ENCODE results near the gene TNNI3.
"Not testable (repeated sequence)": the region's sequence is repeated elsewhere in the genome, so short reads cannot be mapped to it uniquely, and the experiment has no call there.

The TNNI3 gene

GRCh38 chr19:55158848-55159749 lies 1.6 kb upstream of the TNNI3 start:
- no peak overlapping the region for H2BK12ac ChIP-seq (ENCODE audit: low read length)
- no peak overlapping the region for H3K4me3 ChIP-seq (ENCODE audit: low read depth, low read length)
- H2BK120ac ChIP-seq (ENCODE audit: insufficient read depth, low read length, poor library complexity): no peak overlapping the region
- no peak overlapping the region for H3K27ac ChIP-seq (ENCODE audit: low read depth, low read length)
- H2BK5ac ChIP-seq (ENCODE audit: low read depth, low read length, poor library complexity): no peak overlapping the region
- H2AK5ac ChIP-seq (ENCODE audit: low read length): no peak overlapping the region
- no peak overlapping the region for H3K23ac ChIP-seq (ENCODE audit: low read length)
- no peak overlapping the region for H4K8ac ChIP-seq (ENCODE audit: low read depth, low read length)
- no CpG with 5 or more reads among the region's 18 CpGs for WGBS (ENCODE audit: extremely low coverage, insufficient coverage, insufficient read length)
- no peak overlapping the region for H2AFZ ChIP-seq (ENCODE audit: insufficient read depth, low read length, poor library complexity)
- no peak overlapping the region for H3K4ac ChIP-seq (ENCODE audit: low read depth, low read length)
- peaks cover 11% of the 10 kb centered on the region for H3K9me3 ChIP-seq (ENCODE audit: insufficient read depth, low read depth, low read length)
- H3K18ac ChIP-seq (ENCODE audit: low read length): no peak overlapping the region
- no peaks in the 10 kb centered on the region for H3K79me1 ChIP-seq (ENCODE audit: low read length)
- H4K12ac ChIP-seq (ENCODE audit: low read depth, low read length): no peak overlapping the region
- H3K14ac ChIP-seq (ENCODE audit: low read length): no peak overlapping the region
- no peak for DNase-seq
- H3K4me1 ChIP-seq (ENCODE audit: control insufficient read depth in 1 of 2, insufficient read depth in 2 of 2, low read length in 2 of 2): no peaks in the 10 kb centered on the region
- no peaks in the 10 kb centered on the region for H3K36me3 ChIP-seq (ENCODE audit: control insufficient read depth in 1 of 2, insufficient read depth in 2 of 2, low read length in 2 of 2)
- H3K27me3 ChIP-seq (ENCODE audit: insufficient read depth, low read length): peaks cover 22% of the 10 kb centered on the region
- H3K4me2 ChIP-seq (ENCODE audit: low read length): no peak overlapping the region
- H3K79me2 ChIP-seq (ENCODE audit: control insufficient read depth, insufficient read depth, low read length, poor library complexity): no peaks in the 10 kb centered on the region
- no peak overlapping the region for H3K9ac ChIP-seq (ENCODE audit: low read length)
- H4K91ac ChIP-seq (ENCODE audit: low read depth, low read length): no peak overlapping the region

- Histone ChIP-seq H4K91ac (ENCODE audit: low read depth, low read length) (no peak overlapping the region), H3K18ac (ENCODE audit: low read length) (no peak overlapping the region), H3K14ac (ENCODE audit: low read length) (no peak overlapping the region), H3K9ac (ENCODE audit: low read length) (no peak overlapping the region), H3K9me3 (ENCODE audit: insufficient read depth, low read depth, low read length) (peaks cover 13% of the 10 kb centered on the region), H3K4ac (ENCODE audit: low read depth, low read length) (no peak overlapping the region), H3K79me2 (ENCODE audit: control insufficient read depth, insufficient read depth, low read length, poor library complexity) (no peaks in the 10 kb centered on the region), H3K23ac (ENCODE audit: low read length) (no peak overlapping the region), H2AFZ (ENCODE audit: insufficient read depth, low read length, poor library complexity) (no peak overlapping the region), H3K4me3 (ENCODE audit: low read depth, low read length) (no peak overlapping the region), H3K36me3 (ENCODE audit: control insufficient read depth in 1 of 2, insufficient read depth in 2 of 2, low read length in 2 of 2) (no peaks in the 10 kb centered on the region), H4K8ac (ENCODE audit: low read depth, low read length) (no peak overlapping the region), H3K79me1 (ENCODE audit: low read length) (no peaks in the 10 kb centered on the region), H3K27me3 (ENCODE audit: insufficient read depth, low read length) (peaks cover 22% of the 10 kb centered on the region), H3K4me2 (ENCODE audit: low read length) (no peak overlapping the region), H2AK5ac (ENCODE audit: low read length) (no peak overlapping the region), H2BK12ac (ENCODE audit: low read length) (no peak overlapping the region), H3K27ac (ENCODE audit: low read depth, low read length) (no peak overlapping the region), H4K12ac (ENCODE audit: low read depth, low read length) (no peak overlapping the region), H3K4me1 (ENCODE audit: control insufficient read depth in 1 of 2, insufficient read depth in 2 of 2, low read length in 2 of 2) (no peaks in the 10 kb centered on the region), H2BK5ac (ENCODE audit: low read depth, low read length, poor library complexity) (no peak overlapping the region), H2BK120ac (ENCODE audit: insufficient read depth, low read length, poor library complexity) (no peak overlapping the region)
- no CpG with 5 or more reads among the region's 4 CpGs for WGBS (ENCODE audit: extremely low coverage, insufficient coverage, insufficient read length)
- no peak for DNase-seq
Observed at GRCh38 chr19:55158423-55158822, 891 bp upstream of the TNNI3 start.

GRCh38 chr19:55156202-55157063 lies 1.1 kb downstream of the TNNI3 start:
- no peaks in the 10 kb centered on the region for H3K79me1 ChIP-seq (ENCODE audit: low read length)
- H3K4ac ChIP-seq (ENCODE audit: low read depth, low read length): no peak overlapping the region
- H3K9ac ChIP-seq (ENCODE audit: low read length): no peak overlapping the region
- H3K14ac ChIP-seq (ENCODE audit: low read length): no peak overlapping the region
- H3K18ac ChIP-seq (ENCODE audit: low read length): no peak overlapping the region
- no CpG with 5 or more reads among the region's 52 CpGs for WGBS (ENCODE audit: extremely low coverage, insufficient coverage, insufficient read length)
- H2BK120ac ChIP-seq (ENCODE audit: insufficient read depth, low read length, poor library complexity): no peak overlapping the region
- no peaks in the 10 kb centered on the region for H3K79me2 ChIP-seq (ENCODE audit: control insufficient read depth, insufficient read depth, low read length, poor library complexity)
- no peak overlapping the region for H3K27ac ChIP-seq (ENCODE audit: low read depth, low read length)
- H2AK5ac ChIP-seq (ENCODE audit: low read length): no peak overlapping the region
- no peak overlapping the region for H2BK5ac ChIP-seq (ENCODE audit: low read depth, low read length, poor library complexity)
- DNase-seq: no peak
- peaks cover 15% of the 10 kb centered on the region for H3K27me3 ChIP-seq (ENCODE audit: insufficient read depth, low read length)
- H3K4me2 ChIP-seq (ENCODE audit: low read length): peak overlapping the region; percentile 23
- H4K8ac ChIP-seq (ENCODE audit: low read depth, low read length): no peak overlapping the region
- no peaks in the 10 kb centered on the region for H3K36me3 ChIP-seq (ENCODE audit: control insufficient read depth in 1 of 2, insufficient read depth in 2 of 2, low read length in 2 of 2)
- H3K4me3 ChIP-seq (ENCODE audit: low read depth, low read length): no peak overlapping the region
- H3K4me1 ChIP-seq (ENCODE audit: control insufficient read depth in 1 of 2, insufficient read depth in 2 of 2, low read length in 2 of 2): no peaks in the 10 kb centered on the region
- no peak overlapping the region for H2BK12ac ChIP-seq (ENCODE audit: low read length)
- no peak overlapping the region for H3K23ac ChIP-seq (ENCODE audit: low read length)
- H3K9me3 ChIP-seq (ENCODE audit: insufficient read depth, low read depth, low read length): peaks cover 10% of the 10 kb centered on the region
- H2AFZ ChIP-seq (ENCODE audit: insufficient read depth, low read length, poor library complexity): no peak overlapping the region
- no peak overlapping the region for H4K12ac ChIP-seq (ENCODE audit: low read depth, low read length)
- no peak overlapping the region for H4K91ac ChIP-seq (ENCODE audit: low read depth, low read length)

- not testable (repeated sequence) for H3K4me1 ChIP-seq (ENCODE audit: control insufficient read depth in 1 of 2, insufficient read depth in 2 of 2, low read length in 2 of 2); H4K12ac ChIP-seq (ENCODE audit: low read depth, low read length); H3K79me2 ChIP-seq (ENCODE audit: control insufficient read depth, insufficient read depth, low read length, poor library complexity); H3K18ac ChIP-seq (ENCODE audit: low read length); H4K8ac ChIP-seq (ENCODE audit: low read depth, low read length); H3K36me3 ChIP-seq (ENCODE audit: control insufficient read depth in 1 of 2, insufficient read depth in 2 of 2, low read length in 2 of 2); H4K91ac ChIP-seq (ENCODE audit: low read depth, low read length); H3K4me3 ChIP-seq (ENCODE audit: low read depth, low read length); H3K9ac ChIP-seq (ENCODE audit: low read length); H2BK120ac ChIP-seq (ENCODE audit: insufficient read depth, low read length, poor library complexity); H3K79me1 ChIP-seq (ENCODE audit: low read length); H2AK5ac ChIP-seq (ENCODE audit: low read length); H3K27ac ChIP-seq (ENCODE audit: low read depth, low read length); H2BK12ac ChIP-seq (ENCODE audit: low read length); H2BK5ac ChIP-seq (ENCODE audit: low read depth, low read length, poor library complexity); H3K4ac ChIP-seq (ENCODE audit: low read depth, low read length); H3K23ac ChIP-seq (ENCODE audit: low read length); DNase-seq; H2AFZ ChIP-seq (ENCODE audit: insufficient read depth, low read length, poor library complexity); H3K14ac ChIP-seq (ENCODE audit: low read length)
- Histone ChIP-seq H3K27me3 (ENCODE audit: insufficient read depth, low read length) (peaks cover 15% of the 10 kb centered on the region), H3K4me2 (ENCODE audit: low read length) (peak overlapping the region; percentile 23), H3K9me3 (ENCODE audit: insufficient read depth, low read depth, low read length) (peaks cover 10% of the 10 kb centered on the region)
- WGBS (ENCODE audit: extremely low coverage, insufficient coverage, insufficient read length): no CpG with 5 or more reads among the region's 5 CpGs
Observed at GRCh38 chr19:55155784-55156183, 1.7 kb downstream of the TNNI3 start.
